Measurements from ENCODE around the gene ABHD2. TPM values are rescaled to one million over a fixed set of nuclear protein-coding genes. Genes with fewer than 3 reads are reported as not detected.

The ABHD2 gene
- total and polyA plus RNA-seq, 2 experiments from 2014 or later, result 5.2 to 15.2 TPM

DNA sequence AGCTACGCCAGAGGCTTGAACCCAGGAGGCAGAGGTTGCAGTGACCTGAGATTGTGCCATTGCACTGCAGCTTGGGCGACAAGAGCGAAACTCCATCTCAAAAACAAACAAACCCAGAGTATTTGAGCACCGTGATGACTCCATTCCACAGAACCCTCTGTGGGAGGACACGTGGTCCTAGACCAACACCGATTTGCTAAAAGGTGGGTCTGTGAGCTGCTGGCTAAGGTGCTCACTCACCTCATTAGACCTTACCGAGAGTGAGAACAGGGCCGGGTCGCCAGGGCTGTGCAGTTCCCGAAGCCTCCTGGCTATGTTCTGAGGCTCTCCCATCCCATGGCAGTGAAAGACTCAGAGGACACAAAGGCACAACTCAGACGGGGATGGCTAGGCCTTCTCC, 17.9 kb downstream of the ABHD2 start:
- Mint-ChIP-seq H3K4me3 (no peak overlapping the region), H3K9me3 (no peaks in the 10 kb centered on the region), H3K4me1 (peaks cover 36% of the 10 kb centered on the region), H3K36me3 (ENCODE audit: low read depth) (peaks cover 3% of the 10 kb centered on the region; the same call in 1 of the 3 replicates), H3K27me3 (ENCODE audit: insufficient read depth, low read depth, poor library complexity) (no peaks in the 10 kb centered on the region), H3K27ac (no peak overlapping the region)
- Histone ChIP-seq H3K27me3 (ENCODE audit: insufficient read depth) (no peaks in the 10 kb centered on the region), H3K9me2 (ENCODE audit: insufficient read depth) (peaks cover 8% of the 10 kb centered on the region; the same call in 1 of the 2 replicates), H3K79me2 (replicated peaks; ENCODE audit: insufficient read depth) (no peaks in the 10 kb centered on the region), H3K36me3 (ENCODE audit: insufficient read depth) (no peaks in the 10 kb centered on the region), H3K4me3 (no peak overlapping the region), H3F3A (replicated peaks; ENCODE audit: low read depth) (no peaks in the 10 kb centered on the region), H3K4me2 (no peak overlapping the region), H3K27ac (ENCODE audit: low read depth) (no peak overlapping the region), H3K4me1 (ENCODE audit: insufficient read depth) (peaks cover 13% of the 10 kb centered on the region), H4K20me1 (replicated peaks; ENCODE audit: insufficient read depth) (no peaks in the 10 kb centered on the region; the same call in 1 of the 2 replicates), H2AFZ (no peak overlapping the region)
- ATAC-seq (no peak), DNase-seq (ENCODE audit: low spot score) (no peak)
- no peak for TF ChIP-seq STAT1 (IDR thresholded peaks at IDR 0.05; ENCODE audit: unreplicated experiment)
- no peak for TF ChIP-seq CREB1 (CRISPR knock-in tag; IDR thresholded peaks at IDR 0.05; ENCODE audit: low read depth)
- TF ChIP-seq EZH2phosphoT487 (IDR thresholded peaks at IDR 0.05; ENCODE audit: unreplicated experiment), result no peak
- TF ChIP-seq, protein P1, sequence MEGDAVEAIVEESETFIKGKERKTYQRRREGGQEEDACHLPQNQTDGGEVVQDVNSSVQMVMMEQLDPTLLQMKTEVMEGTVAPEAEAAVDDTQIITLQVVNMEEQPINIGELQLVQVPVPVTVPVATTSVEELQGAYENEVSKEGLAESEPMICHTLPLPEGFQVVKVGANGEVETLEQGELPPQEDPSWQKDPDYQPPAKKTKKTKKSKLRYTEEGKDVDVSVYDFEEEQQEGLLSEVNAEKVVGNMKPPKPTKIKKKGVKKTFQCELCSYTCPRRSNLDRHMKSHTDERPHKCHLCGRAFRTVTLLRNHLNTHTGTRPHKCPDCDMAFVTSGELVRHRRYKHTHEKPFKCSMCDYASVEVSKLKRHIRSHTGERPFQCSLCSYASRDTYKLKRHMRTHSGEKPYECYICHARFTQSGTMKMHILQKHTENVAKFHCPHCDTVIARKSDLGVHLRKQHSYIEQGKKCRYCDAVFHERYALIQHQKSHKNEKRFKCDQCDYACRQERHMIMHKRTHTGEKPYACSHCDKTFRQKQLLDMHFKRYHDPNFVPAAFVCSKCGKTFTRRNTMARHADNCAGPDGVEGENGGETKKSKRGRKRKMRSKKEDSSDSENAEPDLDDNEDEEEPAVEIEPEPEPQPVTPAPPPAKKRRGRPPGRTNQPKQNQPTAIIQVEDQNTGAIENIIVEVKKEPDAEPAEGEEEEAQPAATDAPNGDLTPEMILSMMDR (conservative IDR thresholded peaks at IDR 0.05; ENCODE audit: low read depth in 2 of 2), result no peak

DNA sequence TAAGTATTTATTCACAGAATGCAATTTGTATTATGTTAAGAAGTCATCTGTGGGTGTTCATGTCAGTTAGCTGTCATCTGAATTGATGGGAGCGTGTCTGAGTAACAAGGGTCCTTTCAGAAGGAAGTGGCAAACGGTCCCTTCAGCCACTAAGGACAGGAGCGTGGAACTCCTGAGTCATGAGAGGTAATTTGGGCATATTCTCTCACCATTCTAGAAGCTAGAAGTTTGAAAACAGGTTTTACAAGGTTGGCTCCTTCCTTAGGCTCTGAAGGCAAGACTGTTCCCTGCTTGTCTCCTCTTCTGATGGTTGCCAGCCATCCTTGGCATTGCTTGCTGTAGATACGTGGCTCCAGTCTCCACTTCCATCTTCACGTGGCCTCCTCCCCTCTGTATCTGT, 19.7 kb downstream of the ABHD2 start:
- H3K79me2 ChIP-seq (replicated peaks; ENCODE audit: insufficient read depth), result no peaks in the 10 kb centered on the region
- H3K4me1 ChIP-seq (ENCODE audit: insufficient read depth), result peaks cover 17% of the 10 kb centered on the region
- H3K4me2 ChIP-seq, result no peak overlapping the region
- no peak overlapping the region for H3K27ac ChIP-seq (ENCODE audit: low read depth)
- no peak overlapping the region for H3K4me3 ChIP-seq
- H4K20me1 ChIP-seq (replicated peaks; ENCODE audit: insufficient read depth), result no peaks in the 10 kb centered on the region
- Mint-ChIP-seq H3K27me3 (ENCODE audit: insufficient read depth, low read depth, poor library complexity) (no peaks in the 10 kb centered on the region), H3K36me3 (ENCODE audit: low read depth) (0 out of 3 replicates have a peak, but pooled peaks cover 3% of the 10 kb centered on the region), H3K4me3 (no peak overlapping the region), H3K9me3 (no peaks in the 10 kb centered on the region), H3K4me1 (peaks cover 42% of the 10 kb centered on the region), H3K27ac (no peak overlapping the region)
- ATAC-seq, result no peak
- DNase-seq (ENCODE audit: low spot score), result no peak
- H3F3A ChIP-seq (replicated peaks; ENCODE audit: low read depth), result no peaks in the 10 kb centered on the region
- H3K27me3 ChIP-seq (ENCODE audit: insufficient read depth), result no peaks in the 10 kb centered on the region
- H3K36me3 ChIP-seq (ENCODE audit: insufficient read depth), result no peaks in the 10 kb centered on the region
- peaks cover 8% of the 10 kb centered on the region; the same call in 1 of the 2 replicates for H3K9me2 ChIP-seq (ENCODE audit: insufficient read depth)
- H2AFZ ChIP-seq, result no peak overlapping the region
- TF ChIP-seq, protein P2, sequence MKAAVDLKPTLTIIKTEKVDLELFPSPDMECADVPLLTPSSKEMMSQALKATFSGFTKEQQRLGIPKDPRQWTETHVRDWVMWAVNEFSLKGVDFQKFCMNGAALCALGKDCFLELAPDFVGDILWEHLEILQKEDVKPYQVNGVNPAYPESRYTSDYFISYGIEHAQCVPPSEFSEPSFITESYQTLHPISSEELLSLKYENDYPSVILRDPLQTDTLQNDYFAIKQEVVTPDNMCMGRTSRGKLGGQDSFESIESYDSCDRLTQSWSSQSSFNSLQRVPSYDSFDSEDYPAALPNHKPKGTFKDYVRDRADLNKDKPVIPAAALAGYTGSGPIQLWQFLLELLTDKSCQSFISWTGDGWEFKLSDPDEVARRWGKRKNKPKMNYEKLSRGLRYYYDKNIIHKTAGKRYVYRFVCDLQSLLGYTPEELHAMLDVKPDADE (IDR thresholded peaks at IDR 0.05), result no peak
- TF ChIP-seq, protein P3, sequence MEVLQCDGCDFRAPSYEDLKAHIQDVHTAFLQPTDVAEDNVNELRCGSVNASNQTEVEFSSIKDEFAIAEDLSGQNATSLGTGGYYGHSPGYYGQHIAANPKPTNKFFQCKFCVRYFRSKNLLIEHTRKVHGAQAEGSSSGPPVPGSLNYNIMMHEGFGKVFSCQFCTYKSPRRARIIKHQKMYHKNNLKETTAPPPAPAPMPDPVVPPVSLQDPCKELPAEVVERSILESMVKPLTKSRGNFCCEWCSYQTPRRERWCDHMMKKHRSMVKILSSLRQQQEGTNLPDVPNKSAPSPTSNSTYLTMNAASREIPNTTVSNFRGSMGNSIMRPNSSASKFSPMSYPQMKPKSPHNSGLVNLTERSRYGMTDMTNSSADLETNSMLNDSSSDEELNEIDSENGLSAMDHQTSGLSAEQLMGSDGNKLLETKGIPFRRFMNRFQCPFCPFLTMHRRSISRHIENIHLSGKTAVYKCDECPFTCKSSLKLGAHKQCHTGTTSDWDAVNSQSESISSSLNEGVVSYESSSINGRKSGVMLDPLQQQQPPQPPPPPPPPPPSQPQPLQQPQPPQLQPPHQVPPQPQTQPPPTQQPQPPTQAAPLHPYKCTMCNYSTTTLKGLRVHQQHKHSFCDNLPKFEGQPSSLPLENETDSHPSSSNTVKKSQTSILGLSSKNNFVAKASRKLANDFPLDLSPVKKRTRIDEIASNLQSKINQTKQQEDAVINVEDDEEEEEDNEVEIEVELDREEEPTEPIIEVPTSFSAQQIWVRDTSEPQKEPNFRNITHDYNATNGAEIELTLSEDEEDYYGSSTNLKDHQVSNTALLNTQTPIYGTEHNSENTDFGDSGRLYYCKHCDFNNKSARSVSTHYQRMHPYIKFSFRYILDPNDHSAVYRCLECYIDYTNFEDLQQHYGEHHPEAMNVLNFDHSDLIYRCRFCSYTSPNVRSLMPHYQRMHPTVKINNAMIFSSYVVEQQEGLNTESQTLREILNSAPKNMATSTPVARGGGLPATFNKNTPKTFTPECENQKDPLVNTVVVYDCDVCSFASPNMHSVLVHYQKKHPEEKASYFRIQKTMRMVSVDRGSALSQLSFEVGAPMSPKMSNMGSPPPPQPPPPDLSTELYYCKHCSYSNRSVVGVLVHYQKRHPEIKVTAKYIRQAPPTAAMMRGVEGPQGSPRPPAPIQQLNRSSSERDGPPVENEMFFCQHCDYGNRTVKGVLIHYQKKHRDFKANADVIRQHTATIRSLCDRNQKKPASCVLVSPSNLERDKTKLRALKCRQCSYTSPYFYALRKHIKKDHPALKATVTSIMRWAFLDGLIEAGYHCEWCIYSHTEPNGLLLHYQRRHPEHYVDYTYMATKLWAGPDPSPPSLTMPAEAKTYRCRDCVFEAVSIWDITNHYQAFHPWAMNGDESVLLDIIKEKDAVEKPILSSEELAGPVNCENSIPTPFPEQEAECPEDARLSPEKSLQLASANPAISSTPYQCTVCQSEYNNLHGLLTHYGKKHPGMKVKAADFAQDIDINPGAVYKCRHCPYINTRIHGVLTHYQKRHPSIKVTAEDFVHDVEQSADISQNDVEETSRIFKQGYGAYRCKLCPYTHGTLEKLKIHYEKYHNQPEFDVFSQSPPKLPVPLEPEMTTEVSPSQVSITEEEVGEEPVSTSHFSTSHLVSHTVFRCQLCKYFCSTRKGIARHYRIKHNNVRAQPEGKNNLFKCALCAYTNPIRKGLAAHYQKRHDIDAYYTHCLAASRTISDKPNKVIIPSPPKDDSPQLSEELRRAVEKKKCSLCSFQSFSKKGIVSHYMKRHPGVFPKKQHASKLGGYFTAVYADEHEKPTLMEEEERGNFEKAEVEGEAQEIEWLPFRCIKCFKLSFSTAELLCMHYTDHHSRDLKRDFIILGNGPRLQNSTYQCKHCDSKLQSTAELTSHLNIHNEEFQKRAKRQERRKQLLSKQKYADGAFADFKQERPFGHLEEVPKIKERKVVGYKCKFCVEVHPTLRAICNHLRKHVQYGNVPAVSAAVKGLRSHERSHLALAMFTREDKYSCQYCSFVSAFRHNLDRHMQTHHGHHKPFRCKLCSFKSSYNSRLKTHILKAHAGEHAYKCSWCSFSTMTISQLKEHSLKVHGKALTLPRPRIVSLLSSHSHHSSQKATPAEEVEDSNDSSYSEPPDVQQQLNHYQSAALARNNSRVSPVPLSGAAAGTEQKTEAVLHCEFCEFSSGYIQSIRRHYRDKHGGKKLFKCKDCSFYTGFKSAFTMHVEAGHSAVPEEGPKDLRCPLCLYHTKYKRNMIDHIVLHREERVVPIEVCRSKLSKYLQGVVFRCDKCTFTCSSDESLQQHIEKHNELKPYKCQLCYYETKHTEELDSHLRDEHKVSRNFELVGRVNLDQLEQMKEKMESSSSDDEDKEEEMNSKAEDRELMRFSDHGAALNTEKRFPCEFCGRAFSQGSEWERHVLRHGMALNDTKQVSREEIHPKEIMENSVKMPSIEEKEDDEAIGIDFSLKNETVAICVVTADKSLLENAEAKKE (CRISPR knock-in tag; IDR thresholded peaks at IDR 0.05), result no peak
- TF ChIP-seq JUNB (IDR thresholded peaks at IDR 0.05; ENCODE audit: unreplicated experiment) (no peak), ZNF331 (CRISPR knock-in tag; IDR thresholded peaks at IDR 0.05; ENCODE audit: low read depth) (no peak)
- TF ChIP-seq, protein P1 (conservative IDR thresholded peaks at IDR 0.05; ENCODE audit: low read depth in 2 of 2), result no peak

Data from GM23338 (cell line).